HepG2 (cell line): ENCODE results near the gene POLE3. TPM values are rescaled to one million over a fixed set of nuclear protein-coding genes. Genes with fewer than 3 reads are reported as not detected.
A peak's percentile ranks its signal among the peaks of the same experiment; 100 is the strongest.

Source experiments
- FOXP1 ChIP-seq, 2 experiments: fragments of 450-650 bp in 1 of 2; IDR thresholded peaks; 2 replicates each; pipeline ENCODE4 v1.6.1; 2017 to 2018; ENCODE audit warnings: antibody characterized with exemption in 1 of 2
- GTF3A ChIP-seq: sonication (generic); formaldehyde crosslinking; conservative IDR thresholded peaks from 2 replicates; pipeline ENCODE4 v1.4.0; 2020; ENCODE audit warnings: mild to moderate bottlenecking, missing genetic modification reagents
- HES4 ChIP-seq: sonication (generic); formaldehyde crosslinking; IDR thresholded peaks from 2 replicates; pipeline ENCODE4 v1.9.0; 2021; ENCODE audit warnings: mild to moderate bottlenecking, missing genetic modification reagents, borderline replicate concordance
- MED8 ChIP-seq: sonication (generic); formaldehyde crosslinking; IDR thresholded peaks from 2 replicates; pipeline ENCODE4 v1.8.1; 2023; ENCODE audit warnings: mild to moderate bottlenecking, missing genetic modification reagents; ENCODE audit not compliant: insufficient replicate concordance
- PATZ1 ChIP-seq: sonication (generic); formaldehyde crosslinking; IDR thresholded peaks from 2 replicates; pipeline ENCODE4 v1.4.0; 2020; ENCODE audit warnings: missing genetic modification reagents
- RERE ChIP-seq: IDR thresholded peaks from 2 replicates; pipeline ENCODE4 v1.6.1; 2016; ENCODE audit warnings: low read depth, missing genetic modification reagents, missing compliant biosample characterization
- YEATS2 ChIP-seq: sonication (generic); formaldehyde crosslinking; IDR thresholded peaks from 2 replicates; pipeline ENCODE4 v1.4.0; 2020; ENCODE audit warnings: missing genetic modification reagents, borderline replicate concordance
- ZNF232 ChIP-seq: sonication (generic); formaldehyde crosslinking; IDR thresholded peaks from 2 replicates; pipeline ENCODE4 v1.4.0; 2020; ENCODE audit warnings: missing genetic modification reagents, borderline replicate concordance
- ZNF503 ChIP-seq: sonication (generic); formaldehyde crosslinking; IDR thresholded peaks from 2 replicates; pipeline ENCODE4 v1.4.0; 2020; ENCODE audit warnings: missing genetic modification reagents
- ZNF615 ChIP-seq: sonication (generic); formaldehyde crosslinking; IDR thresholded peaks from 2 replicates; pipeline ENCODE4 v1.5.0; 2020; ENCODE audit warnings: mild to moderate bottlenecking, missing genetic modification reagents, borderline replicate concordance
- ZNF841 ChIP-seq: sonication (generic); formaldehyde crosslinking; IDR thresholded peaks from 2 replicates; pipeline ENCODE4 v1.8.1; 2023; ENCODE audit warnings: missing genetic modification reagents, borderline replicate concordance
- polyA plus RNA-seq, 8 experiments: library from polyadenylated mRNA; depleted of rRNA in 3 of 8; stranded (reverse) in 7 of 8; unstranded in 1 of 8; fragments of >200 nt; fragmentation: Illumina TruSeq in 4 of 8; extraction: Trizol in 4 of 8; gene quantifications; 2 replicates each; pipeline versions ENCODE4 v1.2.1 to v1.2.3, GENCODE V29; 2011 to 2016; ENCODE audit warnings: low read depth in 4 of 8, missing spikeins in 1 of 8, mixed read lengths in 1 of 8; ENCODE audit not compliant: insufficient read depth in 1 of 8
- total RNA-seq, 5 experiments: library from RNA; depleted of rRNA; stranded (reverse); fragments of >200 nt; fragmentation: Illumina TruSeq; extraction: Trizol; gene quantifications; 2 replicates each; pipeline ENCODE4 v1.2.3, GENCODE V29; 2016; ENCODE audit warnings: low read depth in 1 of 5
- TF ChIP-seq, protein P1 (sequence below): IDR thresholded peaks from 2 replicates; pipeline ENCODE4 v1.6.1; 2012; ENCODE audit warnings: low read depth, low read length, improper control_type of control experiment

The POLE3 gene
- total and polyA plus RNA-seq, 2 of the 13 experiments (the other 11 are each of a cell fraction or from before 2014, with no cell fraction given) = 36.0 to 77.2 TPM

DNA sequence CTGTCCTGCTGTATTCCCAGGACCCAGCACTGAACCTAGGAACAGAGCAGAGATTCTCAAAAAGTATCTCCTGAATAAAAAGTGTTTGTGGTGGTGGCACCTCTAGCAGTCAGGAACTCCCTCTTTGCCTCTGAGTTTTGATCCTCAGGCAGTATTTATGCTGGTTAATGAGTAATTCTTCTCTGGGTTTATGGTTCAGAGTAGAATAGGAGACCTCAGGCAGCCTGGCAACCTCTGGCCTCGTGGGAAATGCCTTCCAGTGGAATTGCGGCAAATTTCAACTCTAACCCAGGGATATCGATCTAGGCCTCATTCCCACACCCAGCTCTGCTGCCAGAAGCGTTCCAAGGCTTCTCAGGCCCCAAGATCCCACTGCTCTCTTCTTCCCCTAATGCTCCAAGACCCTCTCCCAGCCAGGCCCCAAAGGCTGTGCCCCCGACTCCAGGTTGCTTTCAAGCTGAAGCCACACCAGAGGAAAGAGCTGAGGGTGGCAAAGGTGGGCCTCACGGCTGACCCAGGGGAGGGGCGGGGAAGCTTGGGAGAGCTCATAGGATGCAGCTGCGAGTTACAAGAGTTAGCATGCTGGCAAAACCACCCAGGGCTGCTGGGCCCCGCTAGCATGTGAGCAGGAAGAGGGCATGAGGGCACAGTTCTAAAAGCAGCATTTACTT is 22.8 kb downstream of the POLE3 start (continued):
- no peak for TF ChIP-seq GTF3A (CRISPR knock-in tag)
- no peak for TF ChIP-seq ZNF841 (CRISPR knock-in tag)
- TF ChIP-seq FOXP1 (IDR thresholded peaks at IDR 0.05) = no peak
- TF ChIP-seq FOXP1 (CRISPR knock-in tag; IDR thresholded peaks at IDR 0.05) = no peak
- no peak for TF ChIP-seq ZNF615 (CRISPR knock-in tag)
- TF ChIP-seq ZNF232 = peak; percentile 77; the same call in 1 of the 2 replicates
- peak; percentile 41 for TF ChIP-seq MED8
- TF ChIP-seq PATZ1 = no peak
- no peak for TF ChIP-seq HES4 (CRISPR knock-in tag)
- TF ChIP-seq RERE (CRISPR knock-in tag) = 0 out of 2 replicates have a peak, but pooled peaks have one; percentile 42
- peak; percentile 86 for TF ChIP-seq ZNF503 (CRISPR knock-in tag)
- TF ChIP-seq, protein P1, sequence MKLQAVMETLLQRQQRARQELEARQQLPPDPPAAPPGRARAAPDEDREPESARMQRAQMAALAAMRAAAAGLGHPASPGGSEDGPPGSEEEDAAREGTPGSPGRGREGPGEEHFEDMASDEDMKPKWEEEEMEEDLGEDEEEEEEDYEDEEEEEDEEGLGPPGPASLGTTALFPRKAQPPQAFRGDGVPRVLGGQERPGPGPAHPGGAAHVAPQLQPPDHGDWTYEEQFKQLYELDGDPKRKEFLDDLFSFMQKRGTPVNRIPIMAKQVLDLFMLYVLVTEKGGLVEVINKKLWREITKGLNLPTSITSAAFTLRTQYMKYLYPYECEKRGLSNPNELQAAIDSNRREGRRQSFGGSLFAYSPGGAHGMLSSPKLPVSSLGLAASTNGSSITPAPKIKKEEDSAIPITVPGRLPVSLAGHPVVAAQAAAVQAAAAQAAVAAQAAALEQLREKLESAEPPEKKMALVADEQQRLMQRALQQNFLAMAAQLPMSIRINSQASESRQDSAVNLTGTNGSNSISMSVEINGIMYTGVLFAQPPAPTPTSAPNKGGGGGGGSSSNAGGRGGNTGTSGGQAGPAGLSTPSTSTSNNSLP = peak; percentile 85
- peak; percentile 48; the same call in 1 of the 2 replicates for TF ChIP-seq YEATS2 (CRISPR knock-in tag)
